AG08396 (cell line): ENCODE measurements around the gene PITPNM3.

Experiments used
- DNase-seq: peaks from one replicate; pipeline ENCODE4 v3.0.0; 2012; ENCODE audit warnings: low spot score, mixed read lengths

PITPNM3 gene

DNA sequence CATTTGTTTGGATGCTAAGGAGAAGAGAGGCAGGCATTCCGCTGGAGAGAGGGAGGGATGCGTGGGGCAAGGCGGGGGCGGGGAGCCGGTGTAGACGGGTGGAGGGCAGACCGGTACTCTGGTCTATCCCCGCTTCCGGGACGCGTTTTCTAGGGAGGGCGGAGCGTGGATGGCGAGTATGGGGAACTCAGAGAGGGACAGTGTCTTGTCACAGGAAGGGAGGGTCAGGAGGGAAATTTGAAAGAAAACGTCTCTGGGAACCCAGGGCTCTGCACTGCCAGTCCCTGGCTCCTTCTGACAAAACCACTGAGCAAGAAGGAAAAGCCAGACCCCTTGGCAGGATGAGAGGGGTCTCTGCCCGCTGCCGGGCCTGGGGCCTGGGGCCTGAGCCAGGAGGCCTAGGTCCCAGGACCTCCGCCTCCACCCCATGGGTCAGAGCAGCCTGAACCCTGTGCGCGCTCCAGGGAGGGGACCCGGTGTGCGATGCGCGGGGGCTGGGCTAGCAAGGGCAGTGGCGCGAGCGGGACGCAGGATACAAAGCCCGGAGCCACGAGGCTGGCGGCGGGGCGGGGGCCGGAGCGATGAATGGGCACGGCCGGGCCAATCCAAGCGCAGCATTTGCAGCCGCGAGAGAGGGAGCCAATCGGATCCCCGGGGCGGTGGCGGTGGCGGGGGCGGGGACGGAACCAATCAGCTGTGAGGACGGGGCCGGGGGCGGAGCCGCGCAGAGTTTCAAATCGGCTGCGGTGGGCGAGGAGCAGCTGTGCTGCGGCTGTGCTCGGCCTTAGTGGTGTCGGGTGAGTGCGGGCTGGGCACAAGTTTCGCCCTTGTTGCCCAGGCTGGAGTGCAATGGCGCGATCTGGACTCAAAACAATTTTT, 112.4 kb downstream of the PITPNM3 start, which contains the start of gene PIMREG:
PIMREG (plus strand) TSS at position 764 of the 879 bp plus-strand sequence. CDS start 656 bp downstream, outside the sequence.
- peak; percentile 99 for DNase-seq

DNA sequence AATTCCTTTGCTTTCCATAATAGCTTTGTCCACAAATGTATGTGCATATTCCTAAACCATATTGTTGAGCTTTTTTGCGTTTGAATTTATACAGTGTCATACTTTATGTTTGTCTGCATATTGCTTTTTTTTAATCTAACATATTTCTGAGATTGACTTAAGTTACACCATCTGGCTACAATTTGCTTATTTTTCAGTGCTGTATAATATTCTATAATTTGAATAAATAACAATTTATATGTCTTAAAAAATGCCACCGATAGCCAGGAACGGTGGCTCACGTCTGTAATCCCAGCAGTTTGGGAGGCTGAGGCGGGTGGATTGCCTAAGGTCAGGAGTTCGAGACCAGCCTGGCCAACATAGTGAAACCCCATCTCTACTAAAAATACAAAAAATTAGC, 113.6 kb downstream of the PITPNM3 start:
- DNase-seq: no peak

GRCh38 chr17:6439951-6440350, 116.4 kb downstream of the PITPNM3 start:
- DNase-seq: no peak

- no peak for DNase-seq
These were observed 118.4 kb downstream of the PITPNM3 start for GRCh38 chr17:6437956-6438355.

DNA sequence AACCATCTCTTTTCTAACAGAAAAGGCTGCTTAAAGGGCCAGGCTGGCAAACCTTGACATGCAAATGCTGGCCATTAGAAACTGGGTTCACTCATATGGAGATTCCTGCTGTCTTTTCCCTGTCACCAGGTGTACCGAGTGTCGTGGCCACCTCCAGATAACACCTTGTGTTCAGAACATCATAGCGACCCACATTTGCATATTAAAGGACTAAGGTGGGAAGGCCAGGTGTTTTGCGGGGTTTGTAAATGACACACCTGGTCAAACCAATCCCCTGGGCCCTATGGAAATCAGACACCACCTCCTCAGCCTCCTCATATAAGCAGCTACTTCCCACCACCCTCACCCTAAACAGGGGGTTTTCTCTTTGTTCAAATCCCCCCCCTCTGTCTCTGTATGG, 118.9 kb downstream of the PITPNM3 start:
- no peak for DNase-seq

DNA sequence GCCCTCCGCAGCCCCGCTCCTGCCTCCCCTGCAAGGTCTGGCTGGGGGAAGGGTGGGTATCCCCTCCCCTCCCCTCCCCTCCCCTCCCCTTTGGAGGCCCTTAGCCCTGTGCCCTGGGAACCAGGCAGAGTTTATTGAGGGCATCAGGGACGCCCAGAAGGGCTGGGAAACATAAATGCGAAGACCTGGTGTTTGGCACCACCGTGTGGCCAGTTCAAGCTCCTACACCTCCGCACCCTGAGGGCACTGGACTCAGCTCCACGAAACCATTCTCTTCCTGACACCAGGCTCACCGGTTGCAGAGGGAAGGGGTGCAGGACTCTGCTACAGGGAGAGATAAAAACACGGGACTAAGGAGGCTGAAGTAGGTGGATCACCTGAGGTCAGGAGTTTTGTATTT, 120.4 kb downstream of the PITPNM3 start:
- peak; percentile 86 for DNase-seq

GRCh38 chr17:6435051-6435450, 121.3 kb downstream of the PITPNM3 start, which contains the start of gene AIPL1:
AIPL1 (minus strand) TSS chr17:6435121; CDS start chr17:6435104, 17 bp downstream.
- no peak for DNase-seq

- DNase-seq: no peak
These were observed 125.6 kb downstream of the PITPNM3 start for GRCh38 chr17:6430769-6431168.

DNA sequence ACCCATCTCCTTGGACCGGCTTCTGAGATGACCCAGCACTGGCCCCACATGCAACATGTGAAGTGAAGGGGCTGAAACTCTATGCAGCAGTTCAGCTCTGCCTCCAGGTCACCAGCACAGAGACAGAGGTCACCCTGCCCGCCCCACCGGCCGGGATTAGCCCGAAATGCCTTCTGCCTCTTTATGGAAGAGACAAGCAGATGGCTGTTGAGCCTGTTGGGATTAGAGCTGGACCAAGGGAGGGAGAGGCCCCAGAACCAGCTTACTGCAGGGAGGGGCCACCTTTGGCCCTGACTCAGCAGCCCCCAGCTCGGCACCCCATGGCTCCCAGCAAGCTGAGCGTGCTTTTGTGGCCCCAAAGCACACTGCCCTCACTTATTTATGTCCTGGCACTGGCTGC, 127.1 kb downstream of the PITPNM3 start:
- no peak for DNase-seq

- no peak for DNase-seq
These were observed 128.0 kb downstream of the PITPNM3 start for GRCh38 chr17:6428207-6428965.

DNA sequence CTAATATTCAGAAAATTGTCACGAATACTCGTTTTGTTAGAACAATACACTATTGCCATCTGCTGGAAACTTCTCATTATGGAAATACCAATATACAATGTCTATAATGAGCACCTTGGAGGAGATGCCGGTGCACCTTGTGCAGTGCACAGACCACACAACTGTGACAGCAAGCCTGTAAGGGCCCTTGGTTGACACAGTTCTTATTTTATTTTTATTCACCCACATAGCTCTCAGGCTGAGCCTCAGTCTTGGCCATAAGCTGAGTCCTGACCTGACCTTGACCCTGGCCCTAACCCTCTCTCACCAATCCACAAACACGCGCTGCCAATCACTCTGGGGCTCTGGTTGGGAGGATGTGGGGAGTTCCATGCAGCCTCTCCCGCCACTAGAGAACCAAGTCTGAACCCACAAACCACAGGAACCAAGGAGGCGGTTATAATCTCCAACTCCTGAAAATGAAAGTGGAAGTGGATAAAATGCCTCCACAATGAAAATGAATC, 129.0 kb downstream of the PITPNM3 start:
- peak; percentile 59 for DNase-seq

DNA sequence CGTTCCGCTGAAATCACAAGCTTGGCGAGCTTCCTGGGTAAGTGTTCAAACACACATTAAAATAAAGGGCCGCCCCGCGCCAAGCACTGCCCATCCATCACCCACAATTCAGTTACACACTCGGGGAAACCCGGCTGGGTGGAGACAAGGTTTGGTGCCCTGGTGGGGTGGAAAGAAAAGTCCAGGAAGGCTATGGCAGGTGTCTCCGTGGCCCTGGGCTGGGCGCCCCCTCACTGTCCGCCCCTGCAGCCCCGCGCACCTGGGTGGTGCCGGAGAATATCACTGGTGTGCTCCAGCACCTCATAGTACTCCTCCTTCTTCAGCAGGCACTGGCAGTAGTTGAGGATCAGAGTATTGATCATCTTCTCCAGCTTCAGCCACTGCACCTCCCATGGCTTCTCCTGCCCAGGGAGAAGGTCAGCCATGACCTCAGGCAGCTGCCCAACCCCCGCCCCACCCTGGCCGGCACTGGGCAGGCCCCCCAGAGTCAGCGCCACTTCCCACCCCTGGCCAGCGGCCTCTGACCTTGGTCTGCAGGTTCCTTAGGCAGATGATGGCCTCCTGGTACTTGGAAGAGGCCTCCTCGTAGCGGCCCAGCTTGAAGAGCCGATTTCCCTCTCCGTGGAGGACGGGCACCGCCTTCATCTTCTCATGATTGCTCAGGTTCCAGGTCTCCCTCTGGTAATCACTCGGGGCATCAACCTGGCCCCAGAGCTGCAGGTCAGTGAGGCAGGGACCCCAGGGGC, 129.8 kb downstream of the PITPNM3 start:
- no peak for DNase-seq

- no peak for DNase-seq
These were observed 130.9 kb downstream of the PITPNM3 start for GRCh38 chr17:6425407-6425806.

- DNase-seq: no peak
These were observed 132.4 kb downstream of the PITPNM3 start for GRCh38 chr17:6423931-6424330.

- no peak for DNase-seq
These were observed 133.6 kb downstream of the PITPNM3 start for GRCh38 chr17:6422654-6423241.

- DNase-seq: peak; percentile 90
These were observed 134.4 kb downstream of the PITPNM3 start for GRCh38 chr17:6421700-6422604.

GRCh38 chr17:6420173-6420641, 136.1 kb downstream of the PITPNM3 start:
- peak; percentile 51 for DNase-seq

DNA sequence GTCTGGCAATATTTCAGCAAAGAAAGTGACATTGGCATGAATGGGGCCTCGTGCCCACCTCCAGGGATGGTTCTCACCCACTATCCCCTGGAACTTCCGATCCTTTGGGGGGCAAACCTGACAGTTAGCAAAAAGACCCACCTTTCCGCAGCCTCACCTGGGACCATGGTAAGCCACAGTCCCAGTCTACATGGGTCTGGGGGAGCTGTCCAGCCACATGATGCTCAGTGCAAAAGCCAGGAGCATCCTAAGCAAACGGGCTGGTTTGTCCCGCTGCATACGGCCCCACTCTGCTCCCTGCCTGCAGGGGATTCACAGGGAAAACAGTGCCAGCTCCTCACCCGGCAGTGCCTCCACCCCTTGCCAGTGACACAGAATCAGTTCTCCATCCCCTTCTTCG, 140.7 kb downstream of the PITPNM3 start:
- no peak for DNase-seq

DNA sequence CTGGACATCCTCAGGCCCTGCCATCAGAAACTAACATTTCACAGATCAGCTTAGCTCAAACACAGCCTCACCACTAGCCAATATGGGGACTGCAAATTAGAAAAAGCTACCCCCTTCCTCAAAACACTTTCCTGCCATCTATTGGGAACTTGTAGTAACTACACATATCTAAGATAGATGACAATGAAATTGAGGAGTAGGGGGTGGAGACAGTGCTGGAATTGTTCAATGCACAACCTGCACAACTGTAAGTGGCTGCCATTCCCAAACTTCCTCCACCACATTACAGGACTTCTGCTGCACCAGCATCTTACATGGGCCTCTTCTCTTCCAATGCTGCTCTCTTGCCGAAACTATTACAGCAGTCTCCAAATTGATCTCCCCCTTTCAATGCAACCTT, 143.3 kb downstream of the PITPNM3 start:
- DNase-seq: peak; percentile 54

DNA sequence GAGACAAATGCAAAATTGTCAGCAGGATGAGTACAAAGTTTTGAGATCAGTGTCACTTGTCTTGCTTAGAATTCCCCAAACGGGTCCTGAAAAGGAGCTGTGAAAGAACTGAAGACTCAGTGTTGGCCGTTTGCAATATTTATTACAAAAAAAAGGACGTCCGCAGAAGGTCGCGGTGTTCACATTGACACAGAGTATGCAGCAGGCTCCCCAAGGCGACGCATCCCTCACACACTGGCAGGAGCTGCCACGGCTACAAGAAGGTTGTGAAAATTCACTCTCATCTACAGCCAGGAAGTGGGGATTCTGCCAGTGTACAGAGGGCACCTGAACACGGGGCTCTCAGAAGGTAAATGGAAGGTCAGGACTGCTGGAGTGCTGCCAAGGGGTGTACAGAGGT, 147.6 kb downstream of the PITPNM3 start:
- no peak for DNase-seq
